Esophagus (tissue), 2 donors: ENCODE results near the gene KCNK7. TPM values are rescaled to one million over a fixed set of nuclear protein-coding genes. Genes with fewer than 3 reads are reported as not detected.

Experiments
- H3K27ac ChIP-seq, 2 donors: one replicate each; pipeline ENCODE4 v1.5.1; 2013; ENCODE audit warnings: low read depth in 2 of 2, mild to moderate bottlenecking in 2 of 2, inconsistent platforms in 1 of 2, low read length in 1 of 2, moderate library complexity in 1 of 2
- H3K27me3 ChIP-seq, 2 donors: one replicate each; pipeline ENCODE4 v1.6.1; 2013; ENCODE audit warnings: low read length in 2 of 2, control low read depth in 1 of 2, mild to moderate bottlenecking in 1 of 2; ENCODE audit not compliant: insufficient read depth in 2 of 2, control insufficient read depth in 1 of 2
- H3K36me3 ChIP-seq, 2 donors: one replicate each; pipeline ENCODE4 v1.6.1; 2013; ENCODE audit warnings: low read length in 1 of 2; ENCODE audit not compliant: control insufficient read depth in 2 of 2, insufficient read depth in 2 of 2
- H3K4me1 ChIP-seq, 2 donors: one replicate each; pipeline ENCODE4 v1.6.1; 2013; ENCODE audit warnings: low read length in 1 of 2; ENCODE audit not compliant: control insufficient read depth in 2 of 2, insufficient read depth in 2 of 2
- H3K4me3 ChIP-seq, 2 donors: one replicate each; pipeline ENCODE4 v1.5.1; 2013; ENCODE audit warnings: low read length in 2 of 2, mild to moderate bottlenecking in 2 of 2, low read depth in 1 of 2, moderate library complexity in 1 of 2
- H3K9me3 ChIP-seq, 2 donors: one replicate each; pipeline ENCODE4 v1.6.1; 2013; ENCODE audit warnings: mild to moderate bottlenecking in 2 of 2, low read depth in 1 of 2, low read length in 1 of 2, moderate library complexity in 1 of 2; ENCODE audit not compliant: control insufficient read depth in 2 of 2, insufficient read depth in 1 of 2
- WGBS, 2 donors: extraction: QIAGEN DNeasy Blood & Tissue Kit; methylation state at CpG; one replicate each; pipeline ENCODE4 v1.1.7; 2013; 5-methylcytosine and 5-hydroxymethylcytosine counted together
- polyA plus RNA-seq, 2 donors: library from polyadenylated mRNA; stranded (reverse); fragments of 200-250 nt; gene quantifications; one replicate each; pipeline ENCODE4 v1.2.3, GENCODE V29; 2013
- donor health status: healthy with polysubstance abuse.
- donor health status: Bipolar disorder and iron deficiency.

The KCNK7 gene
- polyA plus RNA-seq, 2 donors, result 18.4 to 19.8 TPM

- H3K27ac ChIP-seq, result peak overlapping the region in 1 of 2 donors; percentile 20
- no peaks in the 10 kb centered on the region for H3K27me3 ChIP-seq
- peaks cover 8 to 18% of the 10 kb centered on the region in 2 donors for H3K4me1 ChIP-seq
- 71 to 74% methylated on average over 8 of the region's 8 CpGs for WGBS, 2 donors
- no peak overlapping the region for H3K4me3 ChIP-seq
- peaks cover 11 to 37% of the 10 kb centered on the region in 2 donors for H3K36me3 ChIP-seq
- no peaks in the 10 kb centered on the region for H3K9me3 ChIP-seq
Measured at GRCh38 chr11:65584106-65584505, 11.5 kb downstream of the KCNK7 start.

GRCh38 chr11:65583589-65583988 is 12.0 kb downstream of the KCNK7 start:
- Histone ChIP-seq H3K27ac (peak overlapping the region in 1 of 2 donors; percentile 20), H3K9me3 (no peaks in the 10 kb centered on the region), H3K4me1 (peaks cover 8 to 17% of the 10 kb centered on the region in 2 donors), H3K27me3 (no peaks in the 10 kb centered on the region), H3K36me3 (peaks cover 11 to 38% of the 10 kb centered on the region in 2 donors), H3K4me3 (no peak overlapping the region)
- 90% methylated on average over 6 to 10 of the region's 10 CpGs for WGBS, 2 donors

GRCh38 chr11:65581928-65582327 is 13.7 kb downstream of the KCNK7 start:
- WGBS, 2 donors, result 87 to 88% methylated on average over 3 of the region's 3 CpGs
- Histone ChIP-seq H3K4me1 (peaks cover 5 to 22% of the 10 kb centered on the region in 2 donors), H3K9me3 (no peaks in the 10 kb centered on the region), H3K36me3 (peaks cover 11 to 40% of the 10 kb centered on the region in 2 donors), H3K4me3 (no peak overlapping the region), H3K27me3 (no peaks in the 10 kb centered on the region), H3K27ac (no peak overlapping the region)

GRCh38 chr11:65580756-65581155 is 14.8 kb downstream of the KCNK7 start:
- peaks cover 3 to 22% of the 10 kb centered on the region in 2 donors for H3K4me1 ChIP-seq
- no peaks in the 10 kb centered on the region for H3K9me3 ChIP-seq
- H3K27ac ChIP-seq, result no peak overlapping the region
- no peaks in the 10 kb centered on the region for H3K27me3 ChIP-seq
- WGBS, 2 donors, result 86 to 91% methylated on average over 7 to 8 of the region's 8 CpGs
- no peak overlapping the region for H3K4me3 ChIP-seq
- peaks cover 11 to 40% of the 10 kb centered on the region in 2 donors for H3K36me3 ChIP-seq

GRCh38 chr11:65580031-65580692 is 15.4 kb downstream of the KCNK7 start:
- H3K27ac ChIP-seq, result peak overlapping the region in 1 of 2 donors; percentile 3
- peaks cover 2 to 25% of the 10 kb centered on the region in 2 donors for H3K4me1 ChIP-seq
- no peaks in the 10 kb centered on the region for H3K27me3 ChIP-seq
- no peaks in the 10 kb centered on the region for H3K9me3 ChIP-seq
- H3K36me3 ChIP-seq, result peaks cover 11 to 40% of the 10 kb centered on the region in 2 donors
- WGBS, 2 donors, result 91 to 92% methylated on average over 19 of the region's 19 CpGs
- H3K4me3 ChIP-seq, result no peak overlapping the region

- H3K4me3 ChIP-seq, result no peak overlapping the region
- H3K9me3 ChIP-seq, result no peaks in the 10 kb centered on the region
- peaks cover 2 to 24% of the 10 kb centered on the region in 2 donors for H3K4me1 ChIP-seq
- WGBS, 2 donors, result 86 to 97% methylated on average over 4 of the region's 4 CpGs
- H3K27ac ChIP-seq, result no peak overlapping the region
- peaks cover 11 to 36% of the 10 kb centered on the region in 2 donors for H3K36me3 ChIP-seq
- no peaks in the 10 kb centered on the region for H3K27me3 ChIP-seq
Measured at GRCh38 chr11:65579291-65579690, 16.3 kb downstream of the KCNK7 start.

- Histone ChIP-seq H3K4me3 (no peak overlapping the region), H3K27ac (no peak overlapping the region), H3K36me3 (peaks cover 11 to 34% of the 10 kb centered on the region in 2 donors), H3K27me3 (no peaks in the 10 kb centered on the region), H3K9me3 (no peaks in the 10 kb centered on the region), H3K4me1 (peaks cover 2 to 22% of the 10 kb centered on the region in 2 donors)
- WGBS, 2 donors, result 78 to 87% methylated on average over 3 of the region's 3 CpGs
Measured at GRCh38 chr11:65578667-65579066, 16.9 kb downstream of the KCNK7 start.

- H3K9me3 ChIP-seq, result no peaks in the 10 kb centered on the region
- no peaks in the 10 kb centered on the region for H3K27me3 ChIP-seq
- peaks cover 2 to 27% of the 10 kb centered on the region in 2 donors for H3K4me1 ChIP-seq
- peak overlapping the region in 1 of 2 donors; percentile 98 for H3K27ac ChIP-seq
- H3K36me3 ChIP-seq, result peaks cover 11 to 37% of the 10 kb centered on the region in 2 donors
- 82 to 94% methylated on average over 7 of the region's 7 CpGs for WGBS, 2 donors
- peak overlapping the region; percentile 71 to 74 for H3K4me3 ChIP-seq
Measured at GRCh38 chr11:65578134-65578533, 17.5 kb downstream of the KCNK7 start.

- WGBS, 2 donors, result 37 to 51% methylated on average over 8 of the region's 8 CpGs
- H3K27ac ChIP-seq, result peak overlapping the region; percentile 97 to 98
- H3K4me1 ChIP-seq, result peaks cover 2 to 27% of the 10 kb centered on the region in 2 donors
- H3K4me3 ChIP-seq, result peak overlapping the region; percentile 71 to 74
- H3K9me3 ChIP-seq, result no peaks in the 10 kb centered on the region
- peaks cover 11 to 37% of the 10 kb centered on the region in 2 donors for H3K36me3 ChIP-seq
- H3K27me3 ChIP-seq, result no peaks in the 10 kb centered on the region
Measured at GRCh38 chr11:65577756-65578109, 17.9 kb downstream of the KCNK7 start.
